OCI-M1 (cell line): ENCODE data around the gene WASL.
"Not testable (repeated sequence)": the region's sequence is repeated elsewhere in the genome, so short reads cannot be mapped to it uniquely, and the experiment has no call there.

Experiments
- DNase-seq: peaks from one replicate; lab custom pipeline; 2025; lab: John Stamatoyannopoulos, UW

The WASL gene

GRCh38 chr7:123732413-123733091 is 16.3 kb downstream of the WASL start:
- DNase-seq, result no peak

- DNase-seq, result no peak
Measured at GRCh38 chr7:123729218-123729578, 19.6 kb downstream of the WASL start.

GRCh38 chr7:123727071-123727837 is 21.5 kb downstream of the WASL start:
- no peak for DNase-seq

GRCh38 chr7:123725586-123726171 is 23.1 kb downstream of the WASL start:
- DNase-seq, result no peak

GRCh38 chr7:123724817-123725253 is 24.0 kb downstream of the WASL start:
- no peak for DNase-seq

- DNase-seq, result no peak
Measured at GRCh38 chr7:123723913-123724312, 24.9 kb downstream of the WASL start.

GRCh38 chr7:123720527-123720926 is 28.3 kb downstream of the WASL start:
- DNase-seq, result not testable (repeated sequence)

GRCh38 chr7:123719197-123719721 is 29.5 kb downstream of the WASL start:
- DNase-seq, result peak; percentile 44

GRCh38 chr7:123718773-123719172 is 30.0 kb downstream of the WASL start:
- no peak for DNase-seq

GRCh38 chr7:123717689-123718088 is 31.1 kb downstream of the WASL start:
- DNase-seq, result no peak

GRCh38 chr7:123716877-123717276 is 31.9 kb downstream of the WASL start:
- peak; percentile 3 for DNase-seq

GRCh38 chr7:123715799-123716198 is 33.0 kb downstream of the WASL start:
- DNase-seq, result no peak

- DNase-seq, result no peak
Measured at GRCh38 chr7:123715198-123715597, 33.6 kb downstream of the WASL start.

- DNase-seq, result no peak
Measured at GRCh38 chr7:123714296-123715080, 34.3 kb downstream of the WASL start.

GRCh38 chr7:123712619-123713018 is 36.2 kb downstream of the WASL start:
- DNase-seq, result peak; percentile 34

GRCh38 chr7:123711832-123712293 is 36.9 kb downstream of the WASL start:
- DNase-seq, result peak; percentile 61

GRCh38 chr7:123710683-123711082 is 38.1 kb downstream of the WASL start:
- DNase-seq, result no peak

- DNase-seq, result no peak
Measured at GRCh38 chr7:123709525-123709924, 39.3 kb downstream of the WASL start.

GRCh38 chr7:123705211-123705901 is 43.4 kb downstream of the WASL start:
- no peak for DNase-seq

GRCh38 chr7:123695944-123696677 is 52.7 kb downstream of the WASL start:
- DNase-seq, result no peak

GRCh38 chr7:123692471-123692877 is 56.3 kb downstream of the WASL start:
- DNase-seq, result no peak
